Tibial artery (tissue), 4 donors: ENCODE data around the gene MMD2.

Experiments
- DNase-seq, 2 donors: peaks; one replicate each; pipeline ENCODE4 v3.0.0-alpha.2; 2019
- H3K27ac ChIP-seq, 2 donors: fragments of 200-600 bp; sonication (generic) in 1 of 2; 1 replicate in 1 of 2; 2 replicates in 1 of 2; pipeline ENCODE4 v1.5.1; 2018 to 2019; ENCODE audit warnings: mild to moderate bottlenecking in 1 of 2
- H3K27me3 ChIP-seq, 2 donors: fragments of 200-600 bp; sonication (generic) in 1 of 2; one replicate each; pipeline versions ENCODE4 v1.5.1 to v1.6.0; 2016 to 2019
- H3K36me3 ChIP-seq, 3 donors: fragments of 200-600 bp; sonication (generic) in 2 of 3; one replicate each; pipeline ENCODE4 v1.5.1; 2016 to 2019; ENCODE audit warnings: mild to moderate bottlenecking in 2 of 3
- H3K4me1 ChIP-seq, 4 donors: fragments of 200-600 bp; sonication (generic) in 2 of 4; 1 replicate in 3 of 4; 2 replicates in 1 of 4; pipeline ENCODE4 v1.5.1; 2016 to 2019
- H3K4me3 ChIP-seq, 2 donors: fragments of 200-600 bp; sonication (generic) in 1 of 2; 1 replicate in 1 of 2; 2 replicates in 1 of 2; pipeline ENCODE4 v1.5.1; 2018 to 2019; ENCODE audit warnings: mild to moderate bottlenecking in 2 of 2
- H3K9me3 ChIP-seq, 3 donors: fragments of 200-600 bp; sonication (generic) in 1 of 3; one replicate each; pipeline ENCODE4 v1.5.1; 2016 to 2019
- CTCF ChIP-seq, 2 experiments: fragments of 200-600 bp in 1 of 2; fragments of 450-650 bp in 1 of 2; IDR thresholded peaks; one replicate each; pipeline ENCODE4 v1.5.1; 2017 to 2019; ENCODE audit warnings: antibody characterized with exemption in 2 of 2, mild to moderate bottlenecking in 1 of 2, moderate library complexity in 1 of 2
- intact Hi-C: fragments of 100-400 bp; cut with DNase I; formaldehyde crosslinking; loops from one replicate; pipeline ENCODE4 v1.15.0; 2023; ENCODE audit warnings: low total_unique reads

The MMD2 gene

DNA sequence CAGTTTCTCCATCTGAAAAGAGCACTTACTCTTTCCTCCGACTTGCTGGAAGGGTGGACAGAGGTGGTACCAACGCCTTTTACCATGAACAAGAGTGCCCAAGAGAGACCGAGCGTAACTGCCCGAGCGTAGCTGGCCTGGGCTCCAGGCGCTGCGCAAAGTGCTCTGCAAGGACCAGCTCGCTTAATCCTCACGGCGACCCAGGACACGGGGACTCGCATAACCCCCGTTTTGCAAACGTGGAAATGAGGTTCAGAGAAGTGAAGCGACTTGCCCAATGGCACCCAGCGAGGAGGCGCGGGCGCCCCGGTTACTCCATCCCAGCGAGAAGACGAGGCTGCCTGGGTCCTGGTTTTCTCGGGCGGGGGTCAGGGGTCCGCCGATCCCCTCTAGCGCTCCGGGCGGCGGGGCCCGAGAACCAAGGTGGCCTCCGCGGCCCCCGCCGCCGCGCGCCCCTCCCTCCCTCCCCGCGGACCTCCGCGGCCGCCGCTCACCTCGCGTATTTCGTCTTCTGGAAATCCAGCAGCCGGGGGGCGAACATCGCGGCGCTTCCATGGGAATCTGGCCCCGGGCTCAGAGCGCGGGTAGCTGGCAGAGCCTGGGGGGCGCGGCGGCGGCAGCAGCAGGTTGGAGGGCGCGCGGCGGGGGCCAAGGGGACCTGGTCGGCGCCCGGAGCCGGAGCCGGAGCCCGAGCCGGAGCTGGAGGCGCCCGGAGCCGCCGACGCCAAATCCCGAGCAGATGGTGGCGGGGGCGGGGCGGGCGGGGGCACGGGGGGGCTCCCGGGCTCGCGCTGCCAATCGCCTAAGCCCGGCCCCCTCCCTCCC lies at the start of gene MMD2:
Gene MMD2, minus strand, starts transcription at position 711 of the 825 bp plus-strand sequence. Its CDS starts 170 bp downstream, at position 541.
- no peaks in the 10 kb centered on the region for H3K36me3 ChIP-seq
- H3K4me3 ChIP-seq, result peak within 1 kb of the TSS; percentile 28 to 49
- peaks cover 0 to 12% (median 11%) of the 10 kb centered on the region in 4 donors for H3K4me1 ChIP-seq

GRCh38 chr7:5005066-5005465 lies 46.1 kb upstream of the MMD2 start:
- Histone ChIP-seq H3K4me3 (no peak overlapping the region), H3K27ac (no peak overlapping the region), H3K27me3 (no peaks in the 10 kb centered on the region), H3K9me3 (no peaks in the 10 kb centered on the region), H3K36me3 (peaks cover 17 to 52% (median 49%) of the 10 kb centered on the region in 3 donors), H3K4me1 (no peaks in the 10 kb centered on the region)
- intact Hi-C loops, result no loop called here
- no peak for DNase-seq
- TF ChIP-seq CTCF (IDR thresholded peaks at IDR 0.05), result no peak

More for the DNA sequence above, at the start of gene MMD2:
- TF ChIP-seq CTCF (IDR thresholded peaks at IDR 0.05), result no peak
- intact Hi-C loops, result no loop called here
- Histone ChIP-seq H3K27me3 (peaks cover 7 to 80% of the 10 kb centered on the region in 2 donors), H3K9me3 (no peaks in the 10 kb centered on the region), H3K27ac (no peak within 1 kb of the TSS)
- no peak for DNase-seq

DNA sequence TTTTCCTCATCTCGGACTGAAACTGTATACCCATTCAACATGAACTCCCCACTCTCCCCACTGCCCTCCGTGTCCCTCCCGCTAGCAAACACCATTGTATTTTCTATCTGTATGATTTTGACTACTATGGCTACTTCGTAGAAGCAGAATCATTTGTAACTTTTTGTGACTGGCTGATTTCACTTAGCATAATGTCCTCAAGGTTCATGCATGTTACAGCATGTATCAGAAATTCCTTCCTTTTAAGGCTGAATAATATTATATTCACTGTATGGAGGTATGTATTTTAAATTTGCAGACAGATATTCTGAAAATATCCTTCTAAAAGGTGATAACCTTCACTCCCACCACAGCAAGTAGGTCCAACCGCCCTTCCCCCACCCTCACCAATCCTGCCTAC lies 42.9 kb upstream of the MMD2 start:
- Histone ChIP-seq H3K9me3 (no peaks in the 10 kb centered on the region), H3K27me3 (no peaks in the 10 kb centered on the region), H3K4me3 (no peak overlapping the region), H3K27ac (no peak overlapping the region), H3K36me3 (peaks cover 11 to 59% (median 44%) of the 10 kb centered on the region in 3 donors), H3K4me1 (no peaks in the 10 kb centered on the region)
- no peak for TF ChIP-seq CTCF (IDR thresholded peaks at IDR 0.05)
- peak in 1 of 2 donors; percentile 12 for DNase-seq
- intact Hi-C loops, result no loop called here

- no peak overlapping the region for H3K4me3 ChIP-seq
- no peaks in the 10 kb centered on the region for H3K27me3 ChIP-seq
- no peaks in the 10 kb centered on the region for H3K9me3 ChIP-seq
- no peak overlapping the region for H3K27ac ChIP-seq
- peaks cover 17 to 63% (median 52%) of the 10 kb centered on the region in 3 donors for H3K36me3 ChIP-seq
- DNase-seq, result no peak
- intact Hi-C loops, result no loop called here
- TF ChIP-seq CTCF (IDR thresholded peaks at IDR 0.05), result no peak
- no peaks in the 10 kb centered on the region for H3K4me1 ChIP-seq
Observed at GRCh38 chr7:5001003-5001402, 42.0 kb upstream of the MMD2 start.

- H3K9me3 ChIP-seq, result no peaks in the 10 kb centered on the region
Observed at GRCh38 chr7:4999369-4999950, 40.5 kb upstream of the MMD2 start.

More at GRCh38 chr7:4999369-4999950, 40.5 kb upstream of the MMD2 start:
- DNase-seq, result peak in 1 of 2 donors; percentile 33
- no peak overlapping the region for H3K27ac ChIP-seq
- H3K27me3 ChIP-seq, result no peaks in the 10 kb centered on the region
- H3K4me1 ChIP-seq, result no peaks in the 10 kb centered on the region
- intact Hi-C loops, result no loop called here
- H3K4me3 ChIP-seq, result no peak overlapping the region
- no peak for TF ChIP-seq CTCF (IDR thresholded peaks at IDR 0.05)
- peaks cover 17 to 68% (median 53%) of the 10 kb centered on the region in 3 donors for H3K36me3 ChIP-seq
